ENCODE results near the gene SEC14L1.

GRCh38 chr17:77184474-77184873 is 43.7 kb downstream of the SEC14L1 start:
- TF ChIP-seq POLR2A (IDR thresholded peaks at IDR 0.05; ENCODE audit: low read depth, low read length) (no peak), TAF1 (IDR thresholded peaks at IDR 0.05; ENCODE audit: low read depth, low read length) (no peak), POLR2AphosphoS5 (IDR thresholded peaks at IDR 0.05; ENCODE audit: low read depth, low read length) (no peak), SPI1 (IDR thresholded peaks at IDR 0.05; ENCODE audit: low read depth, low read length) (no peak)
